ENCODE measurements around the gene PCDHGA1. TPM values are rescaled to one million over a fixed set of nuclear protein-coding genes. Genes with fewer than 3 reads are reported as not detected.
"Not testable (repeated sequence)": the region's sequence is repeated elsewhere in the genome, so short reads cannot be mapped to it uniquely, and the experiment has no call there.

PCDHGA1 gene
- total RNA-seq, 1 donor from 2014 or later, result under 0.01 TPM

GRCh38 chr5:141373673-141374317 is 43.5 kb downstream of the PCDHGA1 start, which contains the start of gene PCDHGA6:
Gene PCDHGA6, plus strand, starts transcription at chr5:141373891. Its CDS starts 193 bp downstream, at chr5:141374084.
- peak; percentile 36 for TF ChIP-seq CTCF (IDR thresholded peaks at IDR 0.05; ENCODE audit: insufficient read depth, low read length, severe bottlenecking)
- no peak for FAIRE-seq
- Histone ChIP-seq H3K27me3 (ENCODE audit: control insufficient read depth, insufficient read depth, low read length) (peaks cover 9% of the 10 kb centered on the region), H3K36me3 (ENCODE audit: control insufficient read depth, insufficient read depth, low read length) (no peaks in the 10 kb centered on the region), H3K4me3 (ENCODE audit: low read depth, low read length) (peak within 1 kb of the TSS; percentile 19)
- DNase-seq (ENCODE audit: low read depth), result peak; percentile 29

GRCh38 chr5:141374627-141375026 is 44.3 kb downstream of the PCDHGA1 start:
- no peak for TF ChIP-seq CTCF (IDR thresholded peaks at IDR 0.05; ENCODE audit: insufficient read depth, low read length, severe bottlenecking)
- Histone ChIP-seq H3K4me3 (ENCODE audit: low read depth, low read length) (no peak overlapping the region), H3K27me3 (ENCODE audit: control insufficient read depth, insufficient read depth, low read length) (peaks cover 9% of the 10 kb centered on the region), H3K36me3 (ENCODE audit: control insufficient read depth, insufficient read depth, low read length) (no peaks in the 10 kb centered on the region)
- DNase-seq (ENCODE audit: low read depth) (no peak), FAIRE-seq (peak; percentile 55)

- H3K36me3 ChIP-seq (ENCODE audit: control insufficient read depth, insufficient read depth, low read length); H3K4me3 ChIP-seq (ENCODE audit: low read depth, low read length); H3K27me3 ChIP-seq (ENCODE audit: control insufficient read depth, insufficient read depth, low read length); DNase-seq (ENCODE audit: low read depth); FAIRE-seq: not testable (repeated sequence)
Observed at GRCh38 chr5:141375444-141376155, 45.3 kb downstream of the PCDHGA1 start.

GRCh38 chr5:141382469-141383294 is 52.4 kb downstream of the PCDHGA1 start, which contains the start of gene PCDHGA7:
Gene PCDHGA7, plus strand, starts transcription at chr5:141382742. Its CDS starts 158 bp downstream, at chr5:141382900.
- no peak for FAIRE-seq
- DNase-seq (ENCODE audit: low read depth), result peak; percentile 12
- Histone ChIP-seq H3K36me3 (ENCODE audit: control insufficient read depth, insufficient read depth, low read length) (no peaks in the 10 kb centered on the region), H3K4me3 (ENCODE audit: low read depth, low read length) (peak within 1 kb of the TSS; percentile 27), H3K27me3 (ENCODE audit: control insufficient read depth, insufficient read depth, low read length) (no peaks in the 10 kb centered on the region)
- peak; percentile 29 for TF ChIP-seq CTCF (IDR thresholded peaks at IDR 0.05; ENCODE audit: insufficient read depth, low read length, severe bottlenecking)

GRCh38 chr5:141383345-141383744 is 53.0 kb downstream of the PCDHGA1 start:
- FAIRE-seq (no peak), DNase-seq (ENCODE audit: low read depth) (no peak)
- Histone ChIP-seq H3K36me3 (ENCODE audit: control insufficient read depth, insufficient read depth, low read length) (no peaks in the 10 kb centered on the region), H3K4me3 (ENCODE audit: low read depth, low read length) (no peak overlapping the region), H3K27me3 (ENCODE audit: control insufficient read depth, insufficient read depth, low read length) (no peaks in the 10 kb centered on the region)
- TF ChIP-seq CTCF (IDR thresholded peaks at IDR 0.05; ENCODE audit: insufficient read depth, low read length, severe bottlenecking), result no peak

Data from bronchial epithelial cell (primary cell).